ENCODE results near the gene SLC46A2.

Gene SLC46A2

DNA sequence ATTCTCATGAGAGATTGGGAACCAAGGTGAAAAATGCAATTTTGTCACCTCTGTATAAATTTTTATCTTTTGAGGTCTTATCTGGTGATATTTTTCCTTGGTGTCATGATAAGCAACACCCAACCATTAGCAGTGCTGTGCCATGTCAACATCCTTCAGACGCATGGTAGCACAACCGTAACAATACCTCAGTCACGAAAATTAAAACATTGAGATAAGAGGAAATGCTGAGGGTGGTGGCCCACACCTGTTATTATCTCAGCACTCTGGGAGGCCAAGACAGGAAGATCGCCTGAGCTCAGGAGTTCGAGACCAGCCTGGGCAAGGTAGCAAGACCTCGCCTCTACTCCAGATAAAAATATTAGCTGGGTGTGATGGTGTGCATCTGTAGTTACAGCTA lies 32.7 kb downstream of the SLC46A2 start:
- TF ChIP-seq, protein P1, sequence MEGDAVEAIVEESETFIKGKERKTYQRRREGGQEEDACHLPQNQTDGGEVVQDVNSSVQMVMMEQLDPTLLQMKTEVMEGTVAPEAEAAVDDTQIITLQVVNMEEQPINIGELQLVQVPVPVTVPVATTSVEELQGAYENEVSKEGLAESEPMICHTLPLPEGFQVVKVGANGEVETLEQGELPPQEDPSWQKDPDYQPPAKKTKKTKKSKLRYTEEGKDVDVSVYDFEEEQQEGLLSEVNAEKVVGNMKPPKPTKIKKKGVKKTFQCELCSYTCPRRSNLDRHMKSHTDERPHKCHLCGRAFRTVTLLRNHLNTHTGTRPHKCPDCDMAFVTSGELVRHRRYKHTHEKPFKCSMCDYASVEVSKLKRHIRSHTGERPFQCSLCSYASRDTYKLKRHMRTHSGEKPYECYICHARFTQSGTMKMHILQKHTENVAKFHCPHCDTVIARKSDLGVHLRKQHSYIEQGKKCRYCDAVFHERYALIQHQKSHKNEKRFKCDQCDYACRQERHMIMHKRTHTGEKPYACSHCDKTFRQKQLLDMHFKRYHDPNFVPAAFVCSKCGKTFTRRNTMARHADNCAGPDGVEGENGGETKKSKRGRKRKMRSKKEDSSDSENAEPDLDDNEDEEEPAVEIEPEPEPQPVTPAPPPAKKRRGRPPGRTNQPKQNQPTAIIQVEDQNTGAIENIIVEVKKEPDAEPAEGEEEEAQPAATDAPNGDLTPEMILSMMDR (IDR thresholded peaks at IDR 0.05; ENCODE audit: control insufficient read depth, insufficient read depth, low read depth, low read length, missing control alignments), result no peak
- H3K4me3 ChIP-seq (ENCODE audit: control insufficient read depth, low read depth, low read length), result no peak overlapping the region
- DNase-seq (ENCODE audit: low read depth), result no peak

DNA sequence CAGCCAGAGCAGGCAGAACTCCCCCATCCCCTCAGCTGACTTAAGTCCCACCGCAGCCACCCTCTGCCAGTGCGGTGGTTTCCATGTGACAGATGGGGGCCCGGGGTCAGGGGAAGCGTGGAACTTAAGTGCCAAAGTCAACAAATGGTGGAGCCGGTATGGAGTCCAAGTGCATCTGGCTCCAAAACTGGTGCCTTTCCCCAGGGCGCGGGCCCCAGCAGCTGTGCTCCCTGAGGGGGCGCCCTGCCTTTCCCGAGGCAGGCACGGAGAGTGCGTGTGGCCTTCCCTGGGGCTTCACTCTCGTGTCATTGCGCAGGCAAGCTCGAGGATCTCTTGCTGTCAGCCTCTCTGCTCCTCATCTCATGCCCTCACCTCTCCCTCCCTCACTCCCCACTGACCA lies 33.8 kb downstream of the SLC46A2 start:
- TF ChIP-seq, protein P1 (IDR thresholded peaks at IDR 0.05; ENCODE audit: control insufficient read depth, insufficient read depth, low read depth, low read length, missing control alignments), result no peak
- no peak for DNase-seq (ENCODE audit: low read depth)
- H3K4me3 ChIP-seq (ENCODE audit: control insufficient read depth, low read depth, low read length), result no peak overlapping the region

GRCh38 chr9:112856200-112856599 lies 34.5 kb downstream of the SLC46A2 start:
- TF ChIP-seq, protein P1 (IDR thresholded peaks at IDR 0.05; ENCODE audit: control insufficient read depth, insufficient read depth, low read depth, low read length, missing control alignments), result no peak
- H3K4me3 ChIP-seq (ENCODE audit: control insufficient read depth, low read depth, low read length), result no peak overlapping the region
- DNase-seq (ENCODE audit: low read depth), result no peak

DNA sequence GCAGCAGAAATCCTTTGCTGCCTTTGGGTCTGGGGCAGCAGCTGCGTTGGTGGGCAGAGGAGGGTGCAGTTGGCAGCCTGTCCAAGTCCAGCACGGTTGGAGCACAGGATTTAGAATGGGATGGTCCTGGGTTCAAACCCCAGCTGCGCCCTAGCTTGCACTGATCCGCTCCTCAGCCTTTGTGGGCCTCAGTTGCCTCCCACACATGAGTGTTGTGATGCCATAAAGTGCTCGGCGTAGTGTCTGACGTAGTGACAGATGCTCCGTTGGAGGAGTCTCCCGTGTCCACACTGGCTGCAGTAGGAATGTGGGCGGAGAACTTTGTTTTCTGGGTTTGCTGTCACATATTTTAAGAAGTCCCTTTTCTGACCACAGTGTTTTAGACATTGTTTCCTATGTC lies 36.0 kb downstream of the SLC46A2 start:
- no peak for DNase-seq (ENCODE audit: low read depth)
- no peak overlapping the region for H3K4me3 ChIP-seq (ENCODE audit: control insufficient read depth, low read depth, low read length)
- TF ChIP-seq, protein P1 (IDR thresholded peaks at IDR 0.05; ENCODE audit: control insufficient read depth, insufficient read depth, low read depth, low read length, missing control alignments), result no peak

DNA sequence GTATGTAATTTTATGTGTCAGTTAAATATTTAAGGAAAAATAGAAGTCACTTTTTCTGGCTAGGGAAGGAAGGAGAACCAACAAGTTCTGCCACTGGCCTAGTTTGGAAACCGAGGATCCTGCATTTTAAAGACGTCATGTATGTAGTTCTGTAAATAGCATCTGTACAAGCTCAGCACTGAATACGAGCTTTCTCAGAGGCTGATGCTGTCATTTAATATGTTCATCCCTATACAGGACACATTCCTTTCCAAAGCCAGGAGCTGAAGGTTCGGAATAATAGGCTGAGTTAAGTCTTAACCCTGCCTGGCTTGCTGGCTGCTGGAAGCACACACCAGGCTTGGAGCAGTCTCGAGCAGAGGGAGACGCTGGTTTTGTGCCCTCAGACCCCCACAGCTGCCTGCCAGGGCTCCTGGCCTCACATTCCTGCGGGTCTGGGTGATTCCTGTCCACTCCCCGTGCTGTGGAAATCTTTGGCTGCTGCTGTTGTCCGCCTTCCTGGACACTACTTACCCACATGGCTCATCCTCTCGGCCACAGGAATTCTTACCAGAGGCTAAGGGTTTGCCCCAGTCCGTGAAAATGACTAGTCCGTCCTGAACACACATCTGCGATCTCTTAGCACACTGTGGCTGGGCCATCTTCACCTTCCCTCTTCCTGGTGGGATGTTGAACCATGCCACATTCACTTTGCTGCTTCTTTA lies 36.6 kb downstream of the SLC46A2 start:
- DNase-seq (ENCODE audit: low read depth), result no peak
- H3K4me3 ChIP-seq (ENCODE audit: control insufficient read depth, low read depth, low read length), result no peak overlapping the region
- TF ChIP-seq, protein P1 (IDR thresholded peaks at IDR 0.05; ENCODE audit: control insufficient read depth, insufficient read depth, low read depth, low read length, missing control alignments), result no peak

GRCh38 chr9:112852741-112853504 lies 37.8 kb downstream of the SLC46A2 start:
- no peak for DNase-seq (ENCODE audit: low read depth)
- no peak overlapping the region for H3K4me3 ChIP-seq (ENCODE audit: control insufficient read depth, low read depth, low read length)
- TF ChIP-seq, protein P1 (IDR thresholded peaks at IDR 0.05; ENCODE audit: control insufficient read depth, insufficient read depth, low read depth, low read length, missing control alignments), result no peak
